Measurements from ENCODE around the gene CSF3R. TPM values are rescaled to one million over a fixed set of nuclear protein-coding genes. Genes with fewer than 3 reads are reported as not detected.

The CSF3R gene
- polyA plus RNA-seq (ENCODE audit: insufficient read length in 4 of 4) = 1 to 10 TPM; 1.8 to 7.6 (median 4.4) TPM

- DNase-seq (ENCODE audit: low read depth in 4 of 4, low spot score in 3 of 4) = no peak
Measured at GRCh38 chr1:36482724-36483388, at the start of gene CSF3R. Gene CSF3R (minus strand): TSS chr1:36482913. CDS start chr1:36479496, 3,417 bp downstream.

- no peak for DNase-seq (ENCODE audit: low read depth in 4 of 4, low spot score in 3 of 4)
Measured at GRCh38 chr1:36531833-36532232, 49.1 kb upstream of the CSF3R start.

GRCh38 chr1:36530791-36531190 lies 48.1 kb upstream of the CSF3R start:
- no peak for DNase-seq (ENCODE audit: low read depth in 4 of 4, low spot score in 3 of 4)

- DNase-seq (ENCODE audit: low read depth in 4 of 4, low spot score in 3 of 4) = no peak
Measured at GRCh38 chr1:36530261-36530660, 47.5 kb upstream of the CSF3R start.

- no peak for DNase-seq (ENCODE audit: low read depth in 4 of 4, low spot score in 3 of 4)
Measured at GRCh38 chr1:36529769-36530260, 47.1 kb upstream of the CSF3R start.

- DNase-seq (ENCODE audit: low read depth in 4 of 4, low spot score in 3 of 4) = no peak
Measured at GRCh38 chr1:36528361-36529349, 45.9 kb upstream of the CSF3R start.

GRCh38 chr1:36525166-36525565 lies 42.5 kb upstream of the CSF3R start:
- no peak for DNase-seq (ENCODE audit: low read depth in 4 of 4, low spot score in 3 of 4)

GRCh38 chr1:36524359-36525062 lies 41.8 kb upstream of the CSF3R start:
- DNase-seq (ENCODE audit: low read depth in 4 of 4, low spot score in 3 of 4) = no peak

- DNase-seq (ENCODE audit: low read depth in 4 of 4, low spot score in 3 of 4) = no peak
Measured at GRCh38 chr1:36523850-36524249, 41.1 kb upstream of the CSF3R start.

GRCh38 chr1:36523230-36523495 lies 40.5 kb upstream of the CSF3R start:
- DNase-seq (ENCODE audit: low read depth in 4 of 4, low spot score in 3 of 4) = no peak

- no peak for DNase-seq (ENCODE audit: low read depth in 4 of 4, low spot score in 3 of 4)
Measured at GRCh38 chr1:36522461-36523229, 39.9 kb upstream of the CSF3R start.

GRCh38 chr1:36522021-36522420 lies 39.3 kb upstream of the CSF3R start:
- no peak for DNase-seq (ENCODE audit: low read depth in 4 of 4, low spot score in 3 of 4)

GRCh38 chr1:36520771-36521420 lies 38.2 kb upstream of the CSF3R start:
- DNase-seq (ENCODE audit: low read depth in 4 of 4, low spot score in 3 of 4) = no peak

- DNase-seq (ENCODE audit: low read depth in 4 of 4, low spot score in 3 of 4) = no peak
Measured at GRCh38 chr1:36520056-36520455, 37.3 kb upstream of the CSF3R start.

GRCh38 chr1:36517011-36517771 lies 34.5 kb upstream of the CSF3R start:
- no peak for DNase-seq (ENCODE audit: low read depth in 4 of 4, low spot score in 3 of 4)

GRCh38 chr1:36516372-36517010 lies 33.8 kb upstream of the CSF3R start:
- peak; percentile 18 to 30 (median 24) for DNase-seq (ENCODE audit: low read depth in 4 of 4, low spot score in 3 of 4)

GRCh38 chr1:36515315-36516138 lies 32.8 kb upstream of the CSF3R start:
- no peak for DNase-seq (ENCODE audit: low read depth in 4 of 4, low spot score in 3 of 4)

- DNase-seq (ENCODE audit: low read depth in 4 of 4, low spot score in 3 of 4) = no peak
Measured at GRCh38 chr1:36514501-36514900, 31.8 kb upstream of the CSF3R start.
